HepG2 (cell line): ENCODE measurements around the gene CCT7. TPM values are rescaled to one million over a fixed set of nuclear protein-coding genes. Genes with fewer than 3 reads are reported as not detected.
A peak's percentile ranks its signal among the peaks of the same experiment; 100 is the strongest.

Experiments
- CREM ChIP-seq, 2 experiments: sonication (generic) in 1 of 2; formaldehyde crosslinking in 1 of 2; IDR thresholded peaks; 2 replicates each; pipeline versions ENCODE4 v1.4.0 to v1.6.1; 2016 to 2020; ENCODE audit warnings: antibody characterized with exemption in 1 of 2, mild to moderate bottlenecking in 1 of 2, missing genetic modification reagents in 1 of 2
- E2F1 ChIP-seq: sonication (generic); formaldehyde crosslinking; IDR thresholded peaks from 2 replicates; pipeline ENCODE4 v1.5.0; 2020; ENCODE audit warnings: missing genetic modification reagents
- FOXA1 ChIP-seq, 2 experiments: fragments of 450-650 bp in 1 of 2; sonication (generic) in 1 of 2; formaldehyde crosslinking in 1 of 2; IDR thresholded peaks; 2 replicates each; pipeline versions ENCODE4 v1.4.0 to v1.6.1; 2016 to 2020; ENCODE audit warnings: missing genetic modification reagents in 1 of 2
- HDAC1 ChIP-seq: sonication (generic); formaldehyde crosslinking; IDR thresholded peaks from 2 replicates; pipeline ENCODE4 v1.5.1; 2020; ENCODE audit warnings: mild to moderate bottlenecking, missing genetic modification reagents
- KLF9 ChIP-seq: IDR thresholded peaks from 2 replicates; pipeline ENCODE4 v1.6.1; 2016; ENCODE audit warnings: low read depth
- MAFG ChIP-seq: sonication (generic); formaldehyde crosslinking; IDR thresholded peaks from 2 replicates; pipeline ENCODE4 v1.5.1; 2020; ENCODE audit warnings: mild to moderate bottlenecking, missing genetic modification reagents
- MNT ChIP-seq: fragments of 450-650 bp; IDR thresholded peaks from 2 replicates; pipeline ENCODE4 v1.6.1; 2016
- MXI1 ChIP-seq: IDR thresholded peaks from 3 replicates; pipeline ENCODE4 v1.6.1; 2012; ENCODE audit warnings: low read depth, low read length, inconsistent platforms, borderline replicate concordance
- NR2F6 ChIP-seq, 2 experiments: IDR thresholded peaks; 2 replicates each; pipeline ENCODE4 v1.6.1; 2016; ENCODE audit warnings: antibody characterized with exemption in 1 of 2, mild to moderate bottlenecking in 1 of 2
- RAD21 ChIP-seq: fragments of 450-650 bp; formaldehyde crosslinking; IDR thresholded peaks from 2 replicates; pipeline ENCODE4 v1.5.0; 2020; ENCODE audit warnings: mild to moderate bottlenecking
- ZBTB25 ChIP-seq: IDR thresholded peaks from 2 replicates; pipeline ENCODE4 v1.6.1; 2018; ENCODE audit warnings: missing genetic modification reagents
- ZNF142 ChIP-seq: sonication (generic); formaldehyde crosslinking; IDR thresholded peaks from 2 replicates; pipeline ENCODE4 v1.4.0; 2020; ENCODE audit warnings: missing genetic modification reagents
- ZNF737 ChIP-seq: sonication (generic); formaldehyde crosslinking; IDR thresholded peaks from 2 replicates; pipeline ENCODE4 v1.5.0; 2020; ENCODE audit warnings: missing genetic modification reagents, mild to moderate bottlenecking, borderline replicate concordance
- ZXDC ChIP-seq: sonication (generic); formaldehyde crosslinking; IDR thresholded peaks from 2 replicates; pipeline ENCODE4 v1.5.0; 2020; ENCODE audit warnings: mild to moderate bottlenecking, missing genetic modification reagents
- polyA plus RNA-seq, 8 experiments: library from polyadenylated mRNA; depleted of rRNA in 3 of 8; stranded (reverse) in 7 of 8; unstranded in 1 of 8; fragments of >200 nt; fragmentation: Illumina TruSeq in 4 of 8; extraction: Trizol in 4 of 8; gene quantifications; 2 replicates each; pipeline versions ENCODE4 v1.2.1 to v1.2.3, GENCODE V29; 2011 to 2016; ENCODE audit warnings: low read depth in 4 of 8, missing spikeins in 1 of 8, mixed read lengths in 1 of 8; ENCODE audit not compliant: insufficient read depth in 1 of 8
- total RNA-seq, 5 experiments: library from RNA; depleted of rRNA; stranded (reverse); fragments of >200 nt; fragmentation: Illumina TruSeq; extraction: Trizol; gene quantifications; 2 replicates each; pipeline ENCODE4 v1.2.3, GENCODE V29; 2016; ENCODE audit warnings: low read depth in 1 of 5

CCT7 gene
- total and polyA plus RNA-seq, 2 of the 13 experiments (the other 11 are each of a cell fraction or from before 2014, with no cell fraction given): 347 to 517 TPM

- TF ChIP-seq ZXDC (CRISPR knock-in tag): no peak
- TF ChIP-seq FOXA1 (IDR thresholded peaks at IDR 0.05): no peak
- TF ChIP-seq FOXA1 (CRISPR knock-in tag; IDR thresholded peaks at IDR 0.05): no peak
- TF ChIP-seq MAFG (CRISPR knock-in tag): no peak
- TF ChIP-seq CREM (IDR thresholded peaks at IDR 0.05): peak; percentile 54; the same call in 1 of the 2 replicates
- TF ChIP-seq CREM (CRISPR knock-in tag; IDR thresholded peaks at IDR 0.05): no peak
- no peak for TF ChIP-seq E2F1
- TF ChIP-seq NR2F6 (IDR thresholded peaks at IDR 0.05): no peak
- no peak for TF ChIP-seq NR2F6 (CRISPR knock-in tag; IDR thresholded peaks at IDR 0.05)
- no peak for TF ChIP-seq MXI1
- no peak for TF ChIP-seq RAD21 (CRISPR knock-in tag)
- TF ChIP-seq KLF9 (CRISPR knock-in tag): no peak
- 0 out of 2 replicates have a peak, but pooled peaks have one; percentile 21 for TF ChIP-seq HDAC1 (CRISPR knock-in tag)
- no peak for TF ChIP-seq ZNF737 (CRISPR knock-in tag)
- no peak for TF ChIP-seq ZNF142 (CRISPR knock-in tag)
- TF ChIP-seq ZBTB25: no peak
- TF ChIP-seq MNT: no peak
These were observed 59.5 kb downstream of the CCT7 start, which contains the start of gene EGR4 (continued) for GRCh38 chr2:73293534-73294171.
